GM21717 (cell line): Measurements from ENCODE around the gene PHYKPL.
"Not testable (repeated sequence)": the region's sequence is repeated elsewhere in the genome, so short reads cannot be mapped to it uniquely, and the experiment has no call there.

Experiments used
- ATAC-seq: cut with Tn5 transposase; IDR thresholded peaks from one replicate; pipeline ENCODE4 v1.9.1; 2021; ENCODE audit warnings: mild to moderate bottlenecking, moderate library complexity; ENCODE audit not compliant: unreplicated experiment

PHYKPL gene

DNA sequence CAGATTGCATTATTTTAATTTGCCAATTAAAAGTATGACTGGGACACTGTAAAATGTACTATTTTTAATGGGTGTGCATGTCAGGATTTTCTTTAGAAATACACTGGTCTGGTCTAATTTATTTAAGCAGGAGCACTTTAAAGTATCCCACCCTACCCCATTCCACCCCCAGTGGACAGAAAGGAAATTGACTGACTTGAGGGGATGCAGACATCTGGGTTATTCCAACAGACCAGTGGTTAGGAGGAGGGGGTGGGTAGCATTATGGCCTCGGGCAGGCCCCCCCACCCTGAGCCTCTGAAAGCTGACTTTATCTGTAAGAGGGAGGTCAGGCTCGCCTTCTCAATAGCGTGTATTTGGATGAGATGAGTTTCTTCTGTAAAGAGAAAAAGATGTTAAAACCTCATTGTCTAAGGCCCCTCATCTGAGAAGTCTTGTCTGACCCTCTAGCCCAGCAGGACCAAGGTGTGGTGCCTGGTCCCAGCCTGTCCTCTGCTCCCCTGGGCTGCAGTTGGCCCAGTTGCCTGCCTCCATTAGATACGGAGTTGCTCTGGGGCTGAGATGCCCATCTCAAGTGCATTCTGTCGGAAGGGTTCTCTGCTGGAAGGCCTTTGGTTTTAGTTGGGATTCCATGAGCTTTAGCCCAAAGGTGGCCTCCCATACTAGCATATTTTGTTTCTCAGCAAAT is 23.9 kb downstream of the PHYKPL start:
- no peak for ATAC-seq

DNA sequence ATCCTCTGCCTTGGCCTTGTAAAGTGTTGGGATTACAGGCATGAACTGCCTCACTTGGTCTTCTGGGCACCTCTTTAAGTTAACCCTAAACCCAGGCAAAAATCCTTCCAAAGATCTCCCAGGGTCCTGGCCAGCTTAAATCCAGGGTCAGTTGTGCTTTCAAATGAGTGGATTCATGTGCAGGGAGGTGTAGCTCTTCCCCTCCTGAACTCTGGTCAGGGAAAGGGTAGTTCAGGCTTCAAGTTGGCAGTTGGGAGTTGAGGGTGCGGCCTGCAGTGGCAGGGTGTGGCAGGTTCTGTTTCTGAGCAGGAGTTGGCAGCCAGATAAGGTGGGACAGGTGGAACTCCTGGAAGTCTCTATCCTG is 24.7 kb downstream of the PHYKPL start:
- ATAC-seq, result no peak

DNA sequence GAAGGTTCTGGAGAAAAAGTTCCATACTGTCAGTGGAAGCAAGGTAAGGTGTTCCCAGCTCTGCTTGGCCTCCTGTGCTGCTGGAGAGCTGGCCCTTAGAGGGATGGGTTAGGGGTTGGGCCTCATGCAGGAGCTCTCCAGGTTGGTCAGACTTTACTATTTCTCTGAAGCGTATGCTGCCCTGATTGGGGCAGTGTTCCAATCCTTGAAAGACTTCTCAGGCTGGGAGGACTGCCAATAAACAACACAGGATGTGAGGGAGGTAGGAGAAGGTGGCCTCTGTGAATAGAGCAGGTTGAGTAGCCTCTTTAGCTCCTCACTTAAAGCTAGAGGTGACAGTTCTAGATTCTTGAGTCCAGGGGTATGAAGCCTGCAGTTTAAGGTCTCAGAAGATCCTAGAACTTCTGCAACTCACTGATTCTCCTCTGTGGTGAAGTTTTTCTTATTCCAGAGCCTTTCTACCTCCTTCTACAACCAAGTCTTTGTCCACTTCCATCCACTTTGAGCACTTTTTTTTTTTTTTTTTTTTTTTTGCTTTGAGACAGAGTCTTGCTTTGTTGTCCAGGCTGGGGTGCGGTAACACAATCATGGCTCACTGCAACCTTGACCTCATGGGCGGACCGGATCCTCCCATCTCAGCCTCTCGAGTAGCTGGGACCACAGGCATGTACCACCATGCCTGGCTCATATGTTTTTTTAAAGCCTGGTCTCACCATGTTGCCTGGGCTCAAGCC is 25.3 kb downstream of the PHYKPL start:
- ATAC-seq, result no peak

DNA sequence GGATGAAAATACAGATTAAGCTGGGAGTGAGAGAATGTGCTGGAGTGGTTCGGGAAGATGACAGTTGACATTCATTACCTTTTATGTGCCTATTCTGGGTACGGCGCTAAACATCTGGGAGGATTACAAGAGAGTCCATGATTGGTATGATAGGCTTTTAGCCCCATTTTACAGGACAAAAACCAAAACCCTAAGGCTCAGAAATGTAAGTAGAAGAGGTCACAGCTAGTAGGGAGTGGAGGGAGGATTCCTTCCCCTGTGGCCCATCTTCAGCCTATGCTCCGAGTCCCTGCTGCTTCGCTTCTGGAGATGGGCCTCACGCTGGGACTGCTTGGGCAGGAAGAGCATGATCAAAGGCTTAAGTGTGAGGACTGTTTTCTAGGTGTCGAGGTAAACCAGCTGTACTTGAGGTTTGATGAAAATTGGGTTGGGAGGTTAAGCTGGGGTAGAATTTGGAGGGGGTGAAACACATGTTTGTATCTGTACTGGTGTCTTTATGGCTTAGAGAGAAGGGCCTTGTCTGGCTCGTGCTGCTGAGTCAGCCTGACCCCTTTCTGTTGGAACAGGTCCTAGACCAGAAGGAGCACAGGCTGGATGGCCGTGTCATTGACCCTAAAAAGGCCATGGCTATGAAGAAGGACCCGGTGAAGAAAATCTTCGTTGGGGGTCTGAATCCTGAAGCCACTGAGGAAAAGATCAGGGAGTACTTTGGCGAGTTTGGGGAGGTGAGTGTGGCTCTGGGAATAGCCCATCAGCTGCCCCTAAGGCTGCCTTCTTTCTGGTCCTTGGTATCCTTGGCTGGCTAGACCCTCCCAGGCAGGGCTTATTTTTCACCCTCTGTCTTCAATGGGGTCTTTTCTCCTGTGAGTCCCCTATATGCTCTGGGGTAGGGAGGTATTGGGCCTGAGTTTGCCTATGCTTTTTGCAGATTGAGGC is 26.2 kb downstream of the PHYKPL start:
- ATAC-seq, result no peak

DNA sequence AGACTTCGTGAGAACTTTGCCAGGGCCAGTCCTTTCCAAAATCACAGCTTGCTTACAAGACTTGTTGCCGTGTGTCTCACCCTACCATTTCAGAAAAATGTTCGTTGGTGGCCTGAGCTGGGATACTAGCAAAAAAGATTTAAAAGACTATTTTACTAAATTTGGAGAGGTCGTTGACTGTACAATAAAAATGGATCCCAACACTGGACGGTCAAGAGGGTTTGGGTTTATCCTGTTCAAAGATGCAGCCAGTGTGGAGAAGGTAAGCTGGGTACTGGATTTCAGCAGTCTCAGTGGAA is 26.9 kb downstream of the PHYKPL start:
- ATAC-seq, result no peak

DNA sequence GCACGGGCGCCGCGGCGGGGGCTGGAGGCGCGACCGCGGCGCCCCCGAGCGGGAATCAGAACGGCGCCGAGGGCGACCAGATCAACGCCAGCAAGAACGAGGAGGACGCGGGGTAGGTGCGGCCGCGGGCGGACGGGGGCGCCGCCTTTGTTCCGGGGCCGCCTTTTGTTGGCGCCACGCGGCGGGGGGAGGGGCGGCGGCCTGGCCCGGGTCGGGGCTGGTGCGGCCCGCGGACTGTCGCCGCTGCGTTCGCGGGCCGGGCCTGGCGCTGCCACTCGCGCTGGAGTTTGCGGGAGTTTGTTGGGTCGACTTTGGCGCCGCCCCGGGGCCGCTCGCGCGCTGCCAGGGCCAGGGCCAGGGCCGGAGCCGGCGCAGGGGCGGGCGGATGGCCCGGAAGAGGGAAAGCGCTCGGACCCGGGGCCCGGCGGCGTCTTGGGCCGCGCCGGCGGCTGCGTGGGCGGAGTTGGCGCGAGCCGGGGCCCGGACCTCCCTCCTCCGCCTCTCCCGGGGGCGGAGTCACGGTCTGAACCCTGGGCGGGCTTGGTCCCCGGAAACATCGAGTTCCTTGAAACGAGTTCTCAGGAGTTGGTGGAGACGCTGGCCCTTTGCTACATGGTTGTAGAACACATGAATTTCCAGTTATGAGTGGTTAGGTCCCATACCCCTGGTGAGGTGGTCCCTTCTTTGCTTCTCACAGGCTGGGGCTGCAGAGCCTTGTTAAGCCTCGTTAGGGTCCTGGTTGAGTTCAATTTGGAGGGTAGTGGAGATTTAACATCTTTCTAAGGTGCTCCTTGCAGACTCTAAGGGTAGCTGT is 27.5 kb downstream of the PHYKPL start:
- ATAC-seq, result peak; percentile 47

DNA sequence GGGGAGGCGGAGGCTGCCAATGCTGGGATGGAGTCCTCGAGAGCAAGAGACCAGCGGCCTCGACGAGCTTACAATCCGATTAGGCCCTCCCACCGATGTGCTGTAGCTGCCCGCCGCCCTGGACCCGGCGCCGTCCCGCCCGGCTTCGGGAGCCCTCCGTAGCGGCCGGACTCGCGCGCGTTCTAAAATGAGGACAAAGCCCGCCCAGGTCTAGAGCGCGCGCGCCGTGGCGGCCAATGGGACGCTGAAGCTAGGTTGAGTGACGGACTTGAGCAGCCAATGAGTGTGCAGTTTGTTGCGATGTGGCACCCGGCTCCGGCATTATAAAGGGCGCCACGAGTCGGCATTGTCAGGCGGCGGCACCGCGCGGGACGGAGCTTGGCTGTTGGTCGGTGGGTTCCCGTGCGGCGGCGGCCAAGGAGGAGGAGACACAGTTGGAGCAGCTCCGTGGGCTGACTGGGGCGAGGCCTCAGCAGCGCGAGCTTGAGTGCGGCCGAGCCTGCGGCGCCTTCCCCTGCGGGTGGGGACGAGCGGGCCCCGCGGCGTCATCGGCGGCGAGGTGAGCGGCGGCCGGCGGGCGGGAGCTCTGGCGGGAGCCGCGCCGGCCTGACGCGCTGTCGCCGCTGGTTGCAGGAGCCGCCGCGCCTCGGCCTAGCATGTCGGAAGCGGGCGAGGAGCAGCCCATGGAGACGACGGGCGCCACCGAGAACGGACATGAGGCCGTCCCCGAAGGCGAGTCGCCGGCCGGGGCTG is 28.2 kb downstream of the PHYKPL start, which contains the start of gene HNRNPAB:
TSS of gene HNRNPAB (plus strand) at position 352 of the 753 bp plus-strand sequence. CDS start at position 657, 305 bp downstream.
- ATAC-seq, result peak; percentile 83

DNA sequence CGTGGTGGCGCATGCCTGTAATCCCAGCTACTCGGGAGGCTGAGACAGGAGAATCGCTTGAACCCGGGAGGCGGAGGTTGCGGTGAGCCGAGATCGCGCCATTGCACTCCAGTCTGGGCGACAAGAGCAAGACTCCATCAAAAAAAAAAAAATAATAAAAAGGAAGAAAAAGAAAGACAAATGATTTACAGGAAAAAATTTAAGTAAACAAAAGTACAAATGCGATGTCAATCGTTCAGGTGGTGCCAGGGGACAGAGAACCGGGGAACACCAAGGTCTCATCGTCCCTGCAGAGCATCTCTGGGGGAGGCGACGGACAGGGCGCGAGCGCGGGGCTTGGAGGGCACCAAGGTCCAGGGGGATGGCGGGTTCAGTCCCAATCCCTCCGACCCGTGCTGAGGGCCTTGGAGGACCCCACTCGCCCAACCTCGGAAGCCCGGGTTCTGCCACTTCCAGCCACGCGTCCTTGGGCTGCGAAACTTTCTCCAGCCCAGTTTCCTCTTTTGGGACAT is 28.9 kb downstream of the PHYKPL start:
- ATAC-seq, result peak; percentile 8

DNA sequence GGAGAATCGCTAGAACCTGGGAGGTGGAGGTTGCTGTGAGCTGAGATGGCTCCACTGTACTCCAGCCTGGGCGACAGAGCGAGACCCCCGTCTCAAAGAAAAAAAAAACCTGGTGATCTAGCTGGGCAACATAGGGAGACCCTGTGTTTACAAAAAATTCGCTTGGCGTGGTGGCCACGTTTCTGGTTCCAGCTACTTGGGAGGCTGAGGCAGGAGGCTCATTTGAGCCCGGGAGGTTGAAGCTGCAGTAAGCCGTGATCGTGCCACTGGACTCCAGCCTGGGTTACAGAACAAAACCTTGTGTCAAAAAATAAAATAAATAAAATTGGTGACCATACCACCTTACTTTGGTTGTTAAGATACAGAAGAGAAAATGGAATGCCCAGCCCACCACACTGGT is 30.1 kb downstream of the PHYKPL start:
- no peak for ATAC-seq

DNA sequence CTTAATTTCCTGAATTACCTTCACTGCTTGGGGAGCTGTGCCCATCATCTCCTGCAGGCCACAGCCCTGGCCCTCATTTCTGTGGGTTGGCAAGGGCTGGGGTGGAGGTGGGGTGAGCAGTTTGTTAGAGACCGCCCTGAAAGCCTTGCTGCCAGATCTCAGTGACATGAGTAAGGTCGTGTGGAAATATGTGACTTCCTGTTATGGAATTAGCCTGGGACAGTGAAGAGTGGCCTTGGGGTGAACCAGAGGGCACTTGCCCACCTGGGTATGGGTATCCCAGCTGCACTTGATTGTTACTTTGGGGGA is 30.7 kb downstream of the PHYKPL start:
- ATAC-seq, result no peak

DNA sequence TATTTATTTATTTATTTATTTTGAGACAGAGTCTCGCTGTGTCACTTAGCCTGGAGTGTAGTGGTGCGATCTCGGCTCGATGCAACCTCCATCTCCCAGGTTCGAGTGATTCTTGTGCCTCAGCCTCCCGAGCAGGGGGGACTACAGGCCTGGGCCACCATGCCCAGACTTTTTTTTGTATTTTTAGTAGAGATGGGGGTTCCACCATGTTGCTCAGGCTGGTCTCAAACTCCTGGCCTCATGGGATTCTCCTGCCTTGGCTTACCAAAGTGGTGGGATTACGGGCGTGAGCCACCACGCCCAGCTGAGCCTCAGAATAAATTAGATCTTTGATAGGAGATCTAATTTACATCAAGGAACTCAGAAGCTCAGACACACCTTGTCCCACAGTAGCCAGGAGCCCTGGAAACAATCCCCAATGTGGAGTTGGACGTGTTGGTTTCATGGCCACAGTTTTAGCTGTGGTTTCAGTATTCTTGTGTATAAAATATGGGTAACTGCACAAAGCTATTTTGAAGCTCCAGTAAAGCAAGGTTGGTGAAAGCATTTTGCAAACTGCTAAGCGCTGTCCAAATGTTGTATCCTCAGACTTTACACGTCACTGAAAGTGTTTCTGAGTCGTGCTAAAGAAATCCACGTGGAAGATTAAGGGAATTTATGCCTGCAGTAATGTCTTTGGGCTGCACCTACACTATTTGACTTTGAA is 31.2 kb downstream of the PHYKPL start:
- ATAC-seq, result no peak

DNA sequence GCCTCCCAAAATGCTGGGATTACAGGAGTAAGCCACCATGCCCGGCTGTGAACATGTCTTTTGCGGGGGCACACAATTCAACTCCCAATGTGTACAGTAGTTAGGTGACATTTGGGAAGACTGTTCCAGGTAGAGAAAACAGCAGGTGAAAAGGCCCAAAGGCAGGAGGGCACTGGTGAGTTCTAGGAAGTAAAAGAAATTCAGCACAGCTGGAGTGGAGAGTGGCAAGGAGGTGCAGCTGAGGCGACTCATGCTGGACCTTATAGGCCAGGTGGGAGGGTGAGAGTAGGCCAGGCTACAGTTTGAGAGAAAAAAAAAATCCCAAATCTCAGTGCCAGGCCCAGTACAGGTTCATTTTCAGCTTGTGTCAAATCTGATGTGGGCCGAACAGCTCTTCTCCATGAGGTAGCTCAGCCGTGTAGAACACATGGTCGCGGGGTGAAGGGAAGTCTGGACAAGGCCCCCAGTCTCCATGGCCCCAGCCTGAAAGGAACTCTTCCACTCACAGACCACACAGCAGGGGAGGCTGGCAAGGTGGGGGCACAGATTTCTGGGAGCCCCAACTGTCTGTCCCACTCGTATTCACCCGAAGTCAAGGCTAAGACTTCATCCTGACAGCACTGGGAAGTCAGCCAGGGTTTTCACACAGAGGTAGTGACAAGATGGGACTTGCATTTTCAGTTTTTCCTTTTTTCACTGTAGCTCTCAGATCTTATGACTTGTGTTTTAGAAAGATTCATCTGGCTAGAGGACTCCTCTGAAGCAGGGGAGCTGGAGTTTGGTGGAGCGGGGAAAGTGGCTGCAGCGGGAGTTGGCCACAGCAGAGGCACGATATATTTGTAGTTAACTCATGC is 32.8 kb downstream of the PHYKPL start:
- no peak for ATAC-seq

DNA sequence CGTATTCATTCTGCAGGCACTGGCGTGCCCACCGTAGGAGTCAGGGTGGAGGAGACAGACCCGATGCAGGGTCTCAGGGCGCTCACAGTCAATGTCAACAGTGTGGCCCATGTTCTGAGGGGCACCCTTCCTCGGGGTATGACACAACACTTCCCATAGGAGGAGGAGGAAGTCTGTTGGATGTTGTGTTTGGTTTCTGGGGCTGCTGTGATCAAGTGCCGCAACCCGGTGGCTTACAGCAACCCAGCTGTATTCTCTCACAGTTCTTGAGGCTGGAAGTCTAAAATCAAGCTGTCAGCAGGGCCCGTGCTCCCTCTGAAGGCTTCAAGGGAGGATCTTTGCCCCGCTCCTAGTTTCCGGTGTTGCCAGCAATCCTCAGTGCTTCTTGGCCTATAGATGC is 33.9 kb downstream of the PHYKPL start:
- no peak for ATAC-seq

DNA sequence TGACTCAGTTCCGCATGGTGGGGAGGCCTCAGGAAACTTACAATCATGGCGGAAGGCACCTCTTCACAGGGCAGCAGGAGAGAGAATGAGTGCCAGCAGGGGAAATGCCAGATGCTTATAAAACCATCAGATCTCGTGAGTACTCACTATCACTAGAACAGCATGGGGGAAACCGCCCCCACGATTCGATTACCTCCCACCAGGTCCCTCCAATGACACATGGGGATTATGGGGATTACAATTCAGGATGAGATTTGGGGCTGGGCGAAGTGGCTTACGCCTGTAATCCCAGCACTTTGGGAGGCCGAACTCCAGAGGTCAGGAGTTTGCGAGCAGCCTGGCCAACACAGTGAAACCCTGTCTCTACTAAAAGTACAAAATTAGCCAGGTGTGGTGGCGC is 34.5 kb downstream of the PHYKPL start:
- not testable (repeated sequence) for ATAC-seq

DNA sequence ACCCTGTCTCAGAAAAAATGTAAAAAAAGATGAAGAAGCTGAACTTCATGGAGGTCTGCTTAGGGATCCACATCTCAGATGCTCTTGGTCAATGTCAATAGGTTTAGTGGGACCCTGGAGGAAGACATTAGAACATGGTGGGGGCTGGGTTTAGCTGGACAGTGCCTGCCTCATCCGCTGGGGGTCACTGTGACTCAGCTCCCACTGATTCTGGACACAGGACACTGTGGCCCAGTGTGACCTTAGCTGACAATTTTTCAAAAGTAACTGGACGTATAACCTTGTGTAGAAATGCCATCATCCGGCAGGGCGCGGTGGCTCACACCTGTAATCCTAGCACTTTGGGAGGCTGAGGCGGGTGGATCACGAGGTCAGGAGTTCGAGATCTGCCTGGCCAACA is 35.6 kb downstream of the PHYKPL start:
- no peak for ATAC-seq

DNA sequence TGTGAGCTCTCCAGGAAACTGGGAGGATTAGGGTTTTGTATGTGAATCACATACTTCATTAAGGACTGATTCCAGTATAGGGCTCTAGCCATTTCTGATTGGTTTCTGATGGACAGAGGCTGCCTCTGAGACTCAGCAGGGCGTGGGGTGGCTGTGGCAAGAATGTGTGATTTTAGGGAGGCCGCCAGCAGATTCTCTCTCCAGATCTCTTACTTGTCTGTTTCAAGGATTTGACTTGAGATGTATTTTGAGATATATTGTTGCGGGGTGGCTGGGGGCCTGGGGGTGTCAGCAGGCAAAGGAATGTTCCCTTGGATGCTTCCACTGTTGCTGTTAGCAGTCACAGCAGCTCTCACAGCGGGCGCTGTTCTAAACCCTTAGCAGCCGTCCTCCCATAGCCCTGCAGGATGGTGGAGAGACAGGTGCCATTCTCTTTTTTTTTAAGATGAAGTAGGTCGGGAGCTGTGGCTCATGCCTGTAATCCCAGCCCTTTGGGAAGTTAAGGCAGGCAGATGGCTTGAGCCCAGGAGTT is 36.3 kb downstream of the PHYKPL start:
- ATAC-seq, result no peak

DNA sequence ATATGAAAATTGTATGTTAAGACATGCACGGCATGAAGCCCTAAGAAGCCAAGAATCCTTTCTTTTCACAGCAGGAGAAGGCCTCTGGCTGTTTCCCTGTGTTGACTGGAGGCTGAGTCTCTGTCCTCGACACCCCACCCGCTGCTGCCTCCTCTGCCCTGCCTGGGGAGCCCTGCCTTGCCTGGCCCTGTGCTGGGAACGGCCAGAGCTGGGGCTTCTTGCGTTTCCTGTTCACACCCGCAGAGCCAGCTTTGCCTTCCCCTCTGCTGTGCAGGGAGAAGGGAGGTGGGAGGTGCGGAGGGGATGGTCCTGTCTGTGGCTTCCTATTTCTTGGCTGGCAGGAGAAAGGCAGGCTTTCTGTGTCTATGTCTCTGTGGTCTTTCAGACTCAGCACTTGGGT is 38.6 kb downstream of the PHYKPL start:
- ATAC-seq, result no peak

DNA sequence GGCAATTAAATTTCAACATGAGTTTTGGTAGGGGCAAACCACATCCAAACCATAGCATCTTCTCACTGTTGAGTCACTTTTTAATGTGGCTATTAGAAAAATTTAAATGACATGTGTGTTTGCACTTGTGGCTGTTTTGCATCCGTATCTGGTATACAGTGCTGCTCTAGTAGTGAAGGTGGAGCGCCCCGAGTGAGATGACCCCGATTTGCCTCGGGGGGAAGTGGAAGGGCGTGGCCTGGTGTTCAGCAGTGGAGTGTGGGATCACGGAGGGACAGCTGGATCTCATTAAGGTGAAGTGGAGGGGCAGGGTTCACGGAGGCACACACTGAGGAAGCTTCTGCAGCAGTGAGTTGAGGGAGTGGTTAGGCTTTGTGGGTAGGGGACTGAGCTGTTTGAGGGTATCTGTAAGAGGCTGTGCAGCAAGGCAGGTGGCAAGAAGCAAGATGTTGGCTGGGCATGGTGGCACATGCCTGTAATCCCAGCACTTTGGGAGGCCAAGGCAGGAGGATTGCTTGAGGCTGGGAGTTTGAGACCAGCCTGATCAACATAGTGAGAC is 39.3 kb downstream of the PHYKPL start:
- ATAC-seq, result no peak
